A549 (cell line): Measurements from ENCODE around the gene ZNF438. TPM values are rescaled to one million over a fixed set of nuclear protein-coding genes. Genes with fewer than 3 reads are reported as not detected.

Experiments
- ATAC-seq, 2 experiments: fragments of 200-7000 bp in 1 of 2; fragments of >200 bp in 1 of 2; cut with Nextera tagmentation in 1 of 2; cut with Tn5 transposase in 1 of 2; 3 replicates each; pipeline versions ENCODE4 v1.8.0 to v1.9.1; 2018 to 2020; ENCODE audit warnings: mild to moderate bottlenecking in 1 of 2, moderate library complexity in 1 of 2
- CTCF ChIA-PET: fragments of 300-600 bp; sonication (Branson Sonifier 250); formaldehyde crosslinking; extraction: SDS; loops from one replicate; lab custom pipeline; 2021; ENCODE audit warnings: antibody characterized with exemption, inconsistent platforms; lab: Yijun Ruan, JAX
- POLR2A ChIA-PET: fragments of 350-600 bp; formaldehyde crosslinking; extraction: SDS; loops from one replicate; lab custom pipeline; 2021; ENCODE audit warnings: antibody characterized with exemption, inconsistent platforms; lab: Yijun Ruan, JAX
- DNase-seq, 2 experiments: peaks; one replicate each; pipeline versions ENCODE4 v3.0.0 to v3.0.0-alpha.2; 2011 to 2016; ENCODE audit warnings: low read depth in 1 of 2, low spot score in 1 of 2
- FAIRE-seq: peaks from 2 replicates; lab custom pipeline; 2011; peaks lifted over from hg19 to GRCh38; lab: Jason Lieb, UNC
- H3K27ac ChIP-seq, 2 experiments: fragments of >200 bp; sonication (Bioruptor Twin); formaldehyde crosslinking; 3 replicates each; pipeline ENCODE4 v1.5.1; 2016 to 2017
- H3K4me1 ChIP-seq: fragments of >200 bp; sonication (Bioruptor Twin); formaldehyde crosslinking; 3 replicates; pipeline ENCODE4 v1.6.1; 2016
- H3K4me2 ChIP-seq: fragments of >200 bp; sonication (Bioruptor Twin); formaldehyde crosslinking; 3 replicates; pipeline ENCODE4 v1.6.1; 2016
- H3K4me3 ChIP-seq: fragments of >200 bp; sonication (Bioruptor Twin); formaldehyde crosslinking; 3 replicates; pipeline ENCODE4 v1.5.1; 2016
- H3K9me3 ChIP-seq: fragments of >200 bp; sonication (Bioruptor Twin); formaldehyde crosslinking; 3 replicates; pipeline ENCODE4 v1.6.1; 2016
- CBX2 ChIP-seq: fragments of 200-600 bp; sonication (generic); IDR thresholded peaks from 2 replicates; pipeline ENCODE4 v1.6.1; 2016; ENCODE audit warnings: low read depth, mild to moderate bottlenecking, borderline replicate concordance
- EHMT2 ChIP-seq: fragments of 200-600 bp; sonication (generic); IDR thresholded peaks from 2 replicates; pipeline ENCODE4 v1.6.1; 2016; ENCODE audit warnings: antibody characterized with exemption, low read depth, mild to moderate bottlenecking, moderate library complexity
- ESRRA ChIP-seq: fragments of 150-350 bp; IDR thresholded peaks from 2 replicates; pipeline ENCODE4 v1.6.1; 2014; ENCODE audit warnings: mild to moderate bottlenecking, low read length, borderline replicate concordance
- FOSL2 ChIP-seq, 2 experiments: fragments of 450-650 bp in 1 of 2; fragments of >200 bp in 1 of 2; sonication (Bioruptor Twin) in 1 of 2; formaldehyde crosslinking; IDR thresholded peaks; 2 replicates each; pipeline versions ENCODE4 v1.5.0 to v1.6.1; 2016 to 2020; ENCODE audit warnings: mild to moderate bottlenecking in 1 of 2, moderate library complexity in 1 of 2
- HEYL ChIP-seq: fragments of 250-450 bp; sonication (Bioruptor Pico); IDR thresholded peaks from 2 replicates; pipeline ENCODE4 v1.8.0; 2021; ENCODE audit warnings: mild to moderate bottlenecking, moderate library complexity
- HOXB13 ChIP-seq: fragments of 250-450 bp; sonication (Bioruptor Pico); IDR thresholded peaks from 2 replicates; pipeline ENCODE4 v1.5.0; 2020; ENCODE audit warnings: low read depth, mild to moderate bottlenecking, moderate library complexity
- KDM1A ChIP-seq: fragments of 200-600 bp; sonication (generic); IDR thresholded peaks from 2 replicates; pipeline ENCODE4 v1.6.1; 2016; ENCODE audit warnings: low read depth, mild to moderate bottlenecking
- KDM5A ChIP-seq: fragments of 200-600 bp; sonication (generic); IDR thresholded peaks from 2 replicates; pipeline ENCODE4 v1.6.1; 2016; ENCODE audit warnings: antibody characterized with exemption, mild to moderate bottlenecking
- MAZ ChIP-seq: fragments of 150-350 bp; IDR thresholded peaks from 2 replicates; pipeline ENCODE4 v1.6.1; 2014; ENCODE audit warnings: antibody characterized with exemption, low read depth, low read length, borderline replicate concordance
- NPAS2 ChIP-seq: fragments of 250-450 bp; sonication (Bioruptor Pico); IDR thresholded peaks from 2 replicates; pipeline ENCODE4 v1.8.0; 2022; ENCODE audit warnings: mild to moderate bottlenecking, moderate library complexity, borderline replicate concordance
- NR3C1 ChIP-seq: fragments of >200 bp; sonication (Bioruptor Twin); formaldehyde crosslinking; IDR thresholded peaks from 3 replicates; pipeline ENCODE4 v1.6.1; 2017
- POLR2A ChIP-seq: IDR thresholded peaks from 2 replicates; pipeline ENCODE4 v1.6.1; 2012; ENCODE audit warnings: mild to moderate bottlenecking, low read length
- RAD21 ChIP-seq, 2 experiments: fragments of >200 bp in 1 of 2; sonication (Bioruptor Twin) in 1 of 2; formaldehyde crosslinking in 1 of 2; IDR thresholded peaks in 1 of 2; conservative IDR thresholded peaks in 1 of 2; 2 replicates in 1 of 2; 3 replicates in 1 of 2; pipeline ENCODE4 v1.6.1; 2012 to 2018; ENCODE audit warnings: inconsistent platforms in 1 of 2
- RCOR1 ChIP-seq: fragments of 150-350 bp; IDR thresholded peaks from 2 replicates; pipeline ENCODE4 v1.6.1; 2014; ENCODE audit warnings: antibody characterized with exemption, low read length, low read depth
- RFX5 ChIP-seq: fragments of 450-650 bp; IDR thresholded peaks from 2 replicates; pipeline ENCODE4 v1.7.1; 2014; ENCODE audit warnings: antibody characterized with exemption, mild to moderate bottlenecking, moderate library complexity
- SREBF2 ChIP-seq: fragments of 450-650 bp; IDR thresholded peaks from 2 replicates; pipeline ENCODE4 v1.6.1; 2014; ENCODE audit warnings: mild to moderate bottlenecking, moderate library complexity
- TP53 ChIP-seq: fragments of 250-450 bp; sonication (Bioruptor Pico); IDR thresholded peaks from 2 replicates; pipeline ENCODE4 v1.5.0; 2021; ENCODE audit warnings: mild to moderate bottlenecking, moderate library complexity
- ZNF302 ChIP-seq: fragments of 250-450 bp; sonication (Bioruptor Pico); IDR thresholded peaks from 2 replicates; pipeline ENCODE4 v1.9.0; 2021; ENCODE audit warnings: inconsistent platforms, mild to moderate bottlenecking, moderate library complexity
- ZSCAN20 ChIP-seq: fragments of 250-450 bp; sonication (Bioruptor Pico); IDR thresholded peaks from 2 replicates; pipeline ENCODE4 v1.8.0; 2022; ENCODE audit warnings: mild to moderate bottlenecking, moderate library complexity
- WGBS: methylation state at CpG from one replicate; pipeline ENCODE4 v1.1.6; 2017; ENCODE audit errors: missing lambda C conversion rate; 5-methylcytosine and 5-hydroxymethylcytosine counted together
- polyA plus RNA-seq, 4 experiments: library from polyadenylated mRNA; depleted of rRNA in 3 of 4; stranded (reverse); fragments of >200 nt; fragmentation: RNase III in 1 of 4; extraction: RNeasy Plus Mini Kit Qiagen cat#74134 plus additional on column Dnase treatment in 1 of 4; gene quantifications; 2 replicates in 3 of 4; 3 replicates in 1 of 4; pipeline ENCODE4 v1.2.3, GENCODE V29; 2011 to 2017
- TF ChIP-seq, protein P1 (sequence below): fragments of 250-450 bp; sonication (Bioruptor Pico); IDR thresholded peaks from 2 replicates; pipeline ENCODE4 v1.5.0; 2021; ENCODE audit warnings: mild to moderate bottlenecking, moderate library complexity, borderline replicate concordance
- TF ChIP-seq, protein P2 (sequence below): fragments of >200 bp; sonication (Bioruptor Twin); formaldehyde crosslinking; IDR thresholded peaks from 3 replicates; pipeline ENCODE4 v1.5.1; 2016
- TF ChIP-seq, protein P3 (sequence below): fragments of >200 bp; sonication (Bioruptor Twin); formaldehyde crosslinking; IDR thresholded peaks from 2 replicates; pipeline ENCODE4 v1.6.1; 2016
- TF ChIP-seq, protein P4 (sequence below): IDR thresholded peaks from 2 replicates; pipeline ENCODE4 v1.6.1; 2012
- TF ChIP-seq, protein P5 (sequence below): fragments of 250-450 bp; sonication (Bioruptor Pico); IDR thresholded peaks from 2 replicates; pipeline ENCODE4 v1.5.0; 2020; ENCODE audit warnings: low read depth, mild to moderate bottlenecking, moderate library complexity
- TF ChIP-seq, protein P6 (sequence below): IDR thresholded peaks from 2 replicates; pipeline ENCODE4 v1.6.1; 2012; ENCODE audit warnings: low read depth, borderline replicate concordance
- TF ChIP-seq, protein P7 (sequence below): fragments of 150-350 bp; IDR thresholded peaks from 2 replicates; pipeline ENCODE4 v1.6.1; 2014; ENCODE audit warnings: low read depth, mild to moderate bottlenecking, low read length

The ZNF438 gene
- polyA plus RNA-seq, 2 of the 4 experiments (the other 2 are of a cell fraction), result 2.2 to 4.5 TPM

DNA sequence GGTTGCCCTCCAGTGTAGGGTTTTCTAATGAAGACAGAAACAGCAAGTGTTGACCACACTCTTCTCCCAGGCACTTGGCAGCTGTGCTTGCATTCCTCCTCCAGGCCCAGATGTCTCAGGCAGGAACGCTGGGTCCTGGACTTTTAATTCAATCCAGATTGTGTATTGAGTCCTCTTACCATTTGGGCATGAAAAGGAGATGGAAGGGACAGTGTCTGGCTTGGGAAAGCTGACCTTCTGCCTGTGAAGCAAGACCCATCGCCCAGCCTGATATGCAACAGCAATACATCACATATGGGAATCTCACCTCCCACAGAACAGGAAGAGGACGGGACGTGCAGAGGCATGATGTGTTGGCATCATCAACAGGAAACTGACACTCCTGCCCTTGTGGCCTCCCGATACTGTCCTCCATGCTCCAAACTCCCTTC lies 227.8 kb downstream of the ZNF438 start (continued):
- TF ChIP-seq, protein P1, sequence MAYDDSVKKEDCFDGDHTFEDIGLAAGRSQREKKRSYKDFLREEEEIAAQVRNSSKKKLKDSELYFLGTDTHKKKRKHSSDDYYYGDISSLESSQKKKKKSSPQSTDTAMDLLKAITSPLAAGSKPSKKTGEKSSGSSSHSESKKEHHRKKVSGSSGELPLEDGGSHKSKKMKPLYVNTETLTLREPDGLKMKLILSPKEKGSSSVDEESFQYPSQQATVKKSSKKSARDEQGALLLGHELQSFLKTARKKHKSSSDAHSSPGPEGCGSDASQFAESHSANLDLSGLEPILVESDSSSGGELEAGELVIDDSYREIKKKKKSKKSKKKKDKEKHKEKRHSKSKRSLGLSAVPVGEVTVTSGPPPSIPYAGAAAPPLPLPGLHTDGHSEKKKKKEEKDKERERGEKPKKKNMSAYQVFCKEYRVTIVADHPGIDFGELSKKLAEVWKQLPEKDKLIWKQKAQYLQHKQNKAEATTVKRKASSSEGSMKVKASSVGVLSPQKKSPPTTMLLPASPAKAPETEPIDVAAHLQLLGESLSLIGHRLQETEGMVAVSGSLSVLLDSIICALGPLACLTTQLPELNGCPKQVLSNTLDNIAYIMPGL (CRISPR knock-in tag), result no peak
- no peak for TF ChIP-seq KDM1A
- TF ChIP-seq RAD21 (conservative IDR thresholded peaks at IDR 0.05 in 1 of 2, IDR thresholded peaks at IDR 0.05 in 1 of 2), result no peak
- TF ChIP-seq, protein P2, sequence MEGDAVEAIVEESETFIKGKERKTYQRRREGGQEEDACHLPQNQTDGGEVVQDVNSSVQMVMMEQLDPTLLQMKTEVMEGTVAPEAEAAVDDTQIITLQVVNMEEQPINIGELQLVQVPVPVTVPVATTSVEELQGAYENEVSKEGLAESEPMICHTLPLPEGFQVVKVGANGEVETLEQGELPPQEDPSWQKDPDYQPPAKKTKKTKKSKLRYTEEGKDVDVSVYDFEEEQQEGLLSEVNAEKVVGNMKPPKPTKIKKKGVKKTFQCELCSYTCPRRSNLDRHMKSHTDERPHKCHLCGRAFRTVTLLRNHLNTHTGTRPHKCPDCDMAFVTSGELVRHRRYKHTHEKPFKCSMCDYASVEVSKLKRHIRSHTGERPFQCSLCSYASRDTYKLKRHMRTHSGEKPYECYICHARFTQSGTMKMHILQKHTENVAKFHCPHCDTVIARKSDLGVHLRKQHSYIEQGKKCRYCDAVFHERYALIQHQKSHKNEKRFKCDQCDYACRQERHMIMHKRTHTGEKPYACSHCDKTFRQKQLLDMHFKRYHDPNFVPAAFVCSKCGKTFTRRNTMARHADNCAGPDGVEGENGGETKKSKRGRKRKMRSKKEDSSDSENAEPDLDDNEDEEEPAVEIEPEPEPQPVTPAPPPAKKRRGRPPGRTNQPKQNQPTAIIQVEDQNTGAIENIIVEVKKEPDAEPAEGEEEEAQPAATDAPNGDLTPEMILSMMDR, result no peak
- no peak for TF ChIP-seq POLR2A
- TF ChIP-seq SREBF2, result no peak
- no peak for TF ChIP-seq ESRRA
- no peak for TF ChIP-seq MAZ
- TF ChIP-seq, all 56 proteins: peak for 0

DNA sequence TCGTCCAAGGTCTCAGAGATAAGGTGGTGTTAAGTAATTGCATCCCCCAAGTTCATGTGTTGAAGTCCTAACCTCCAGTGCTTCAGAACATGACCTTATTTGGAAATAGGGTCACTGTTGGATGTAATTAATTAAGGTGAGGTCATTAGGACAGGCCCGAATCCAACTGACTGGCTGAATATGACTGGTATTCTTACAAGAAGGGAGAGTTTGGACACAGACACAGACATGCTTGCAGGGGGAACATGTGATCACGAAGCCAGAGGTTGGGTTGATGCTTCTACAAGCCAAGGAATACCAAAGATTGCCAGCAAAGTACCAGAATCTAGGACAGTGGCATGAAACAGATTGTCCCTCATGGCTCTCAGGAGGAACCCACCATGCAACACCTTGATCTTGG lies 228.6 kb downstream of the ZNF438 start:
- TF ChIP-seq HEYL (no peak), TP53 (CRISPR knock-in tag) (no peak), NR3C1 (no peak), ZNF302 (CRISPR knock-in tag) (no peak), RFX5 (no peak), HOXB13 (CRISPR knock-in tag) (no peak), FOSL2 (IDR thresholded peaks at IDR 0.05) (no peak), FOSL2 (CRISPR knock-in tag; IDR thresholded peaks at IDR 0.05) (no peak), RCOR1 (no peak), POLR2A (no peak), KDM5A (no peak), CBX2 (no peak), NPAS2 (CRISPR knock-in tag) (no peak), ZSCAN20 (CRISPR knock-in tag) (no peak), EHMT2 (no peak)
- TF ChIP-seq, protein P3, sequence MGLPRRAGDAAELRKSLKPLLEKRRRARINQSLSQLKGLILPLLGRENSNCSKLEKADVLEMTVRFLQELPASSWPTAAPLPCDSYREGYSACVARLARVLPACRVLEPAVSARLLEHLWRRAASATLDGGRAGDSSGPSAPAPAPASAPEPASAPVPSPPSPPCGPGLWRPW, result no peak
- TF ChIP-seq, protein P1 (CRISPR knock-in tag), result no peak
- TF ChIP-seq, protein P4, sequence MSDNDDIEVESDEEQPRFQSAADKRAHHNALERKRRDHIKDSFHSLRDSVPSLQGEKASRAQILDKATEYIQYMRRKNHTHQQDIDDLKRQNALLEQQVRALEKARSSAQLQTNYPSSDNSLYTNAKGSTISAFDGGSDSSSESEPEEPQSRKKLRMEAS, result no peak
- TF ChIP-seq, protein P5, sequence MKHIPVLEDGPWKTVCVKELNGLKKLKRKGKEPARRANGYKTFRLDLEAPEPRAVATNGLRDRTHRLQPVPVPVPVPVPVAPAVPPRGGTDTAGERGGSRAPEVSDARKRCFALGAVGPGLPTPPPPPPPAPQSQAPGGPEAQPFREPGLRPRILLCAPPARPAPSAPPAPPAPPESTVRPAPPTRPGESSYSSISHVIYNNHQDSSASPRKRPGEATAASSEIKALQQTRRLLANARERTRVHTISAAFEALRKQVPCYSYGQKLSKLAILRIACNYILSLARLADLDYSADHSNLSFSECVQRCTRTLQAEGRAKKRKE, result no peak
- TF ChIP-seq, protein P6, sequence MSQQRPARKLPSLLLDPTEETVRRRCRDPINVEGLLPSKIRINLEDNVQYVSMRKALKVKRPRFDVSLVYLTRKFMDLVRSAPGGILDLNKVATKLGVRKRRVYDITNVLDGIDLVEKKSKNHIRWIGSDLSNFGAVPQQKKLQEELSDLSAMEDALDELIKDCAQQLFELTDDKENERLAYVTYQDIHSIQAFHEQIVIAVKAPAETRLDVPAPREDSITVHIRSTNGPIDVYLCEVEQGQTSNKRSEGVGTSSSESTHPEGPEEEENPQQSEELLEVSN, result no peak
- TF ChIP-seq, protein P7, sequence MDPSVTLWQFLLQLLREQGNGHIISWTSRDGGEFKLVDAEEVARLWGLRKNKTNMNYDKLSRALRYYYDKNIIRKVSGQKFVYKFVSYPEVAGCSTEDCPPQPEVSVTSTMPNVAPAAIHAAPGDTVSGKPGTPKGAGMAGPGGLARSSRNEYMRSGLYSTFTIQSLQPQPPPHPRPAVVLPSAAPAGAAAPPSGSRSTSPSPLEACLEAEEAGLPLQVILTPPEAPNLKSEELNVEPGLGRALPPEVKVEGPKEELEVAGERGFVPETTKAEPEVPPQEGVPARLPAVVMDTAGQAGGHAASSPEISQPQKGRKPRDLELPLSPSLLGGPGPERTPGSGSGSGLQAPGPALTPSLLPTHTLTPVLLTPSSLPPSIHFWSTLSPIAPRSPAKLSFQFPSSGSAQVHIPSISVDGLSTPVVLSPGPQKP, result no peak
- TF ChIP-seq, all 56 proteins: peak for 0
- ChIA-PET POLR2A (no interaction called here), CTCF (no interaction called here)
- DNase-seq (no peak), ATAC-seq (no peak), FAIRE-seq (no peak)
- no peaks in the 10 kb centered on the region for H3K4me1 ChIP-seq
- no peak overlapping the region for H3K27ac ChIP-seq
- no peaks in the 10 kb centered on the region for H3K9me3 ChIP-seq
- H3K4me3 ChIP-seq, result no peak overlapping the region
- WGBS, result 47% methylated on average over 3 of the region's 3 CpGs
- no peak overlapping the region for H3K4me2 ChIP-seq
